ENCODE measurements around the gene TFDP2.

TFDP2 gene

GRCh38 chr3:141909408-141909807, 239.9 kb downstream of the TFDP2 start:
- TF ChIP-seq PATZ1 (CRISPR knock-in tag; IDR thresholded peaks at IDR 0.05; ENCODE audit: borderline replicate concordance) (no peak), OSR1 (CRISPR knock-in tag; IDR thresholded peaks at IDR 0.05) (no peak), CSDC2 (CRISPR knock-in tag; IDR thresholded peaks at IDR 0.05) (no peak), ESRRG (CRISPR knock-in tag; IDR thresholded peaks at IDR 0.05) (no peak)
- no peak for ATAC-seq

- no peak for TF ChIP-seq GLIS3 (CRISPR knock-in tag; IDR thresholded peaks at IDR 0.05)
- TF ChIP-seq CREB5 (CRISPR knock-in tag; IDR thresholded peaks at IDR 0.05; ENCODE audit: low read depth) = no peak
- no peak for TF ChIP-seq ISL1 (CRISPR knock-in tag; IDR thresholded peaks at IDR 0.05)
- no peak for TF ChIP-seq ARNTL (CRISPR knock-in tag; IDR thresholded peaks at IDR 0.05; ENCODE audit: borderline replicate concordance, low read depth)
- TF ChIP-seq BACH2 (CRISPR knock-in tag; IDR thresholded peaks at IDR 0.05; ENCODE audit: borderline replicate concordance) = no peak
- no peak for TF ChIP-seq ZNF565 (CRISPR knock-in tag; conservative IDR thresholded peaks at IDR 0.05; ENCODE audit: low read depth)
- TF ChIP-seq ESRRG (CRISPR knock-in tag; IDR thresholded peaks at IDR 0.05) = no peak
- TF ChIP-seq PPARA (CRISPR knock-in tag; IDR thresholded peaks at IDR 0.05; ENCODE audit: borderline replicate concordance) = no peak
- no peak for TF ChIP-seq CSRNP3 (CRISPR knock-in tag; IDR thresholded peaks at IDR 0.05)
- no peak for TF ChIP-seq RARB (CRISPR knock-in tag; IDR thresholded peaks at IDR 0.05)
- no peak for TF ChIP-seq OSR1 (CRISPR knock-in tag; IDR thresholded peaks at IDR 0.05)
- TF ChIP-seq ZC3H10 (CRISPR knock-in tag; IDR thresholded peaks at IDR 0.05) = no peak
- TF ChIP-seq ZNF8 (CRISPR knock-in tag; IDR thresholded peaks at IDR 0.05) = no peak
- TF ChIP-seq CSDC2 (CRISPR knock-in tag; IDR thresholded peaks at IDR 0.05) = no peak
- ATAC-seq = no peak
Observed at GRCh38 chr3:141905129-141905528, 244.2 kb downstream of the TFDP2 start.

- ATAC-seq = no peak
- TF ChIP-seq POU6F1 (CRISPR knock-in tag; IDR thresholded peaks at IDR 0.05; ENCODE audit: borderline replicate concordance, low read depth) (no peak), ZFP3 (CRISPR knock-in tag; IDR thresholded peaks at IDR 0.05) (no peak), PATZ1 (CRISPR knock-in tag; IDR thresholded peaks at IDR 0.05; ENCODE audit: borderline replicate concordance) (no peak)
Observed at GRCh38 chr3:141904203-141904602, 245.1 kb downstream of the TFDP2 start.

- no peak for ATAC-seq
- TF ChIP-seq TCF4 (CRISPR knock-in tag; IDR thresholded peaks at IDR 0.05; ENCODE audit: borderline replicate concordance) (no peak), TSHZ2 (CRISPR knock-in tag; IDR thresholded peaks at IDR 0.05) (no peak), ZNF565 (CRISPR knock-in tag; conservative IDR thresholded peaks at IDR 0.05; ENCODE audit: low read depth) (no peak), ZNF70 (CRISPR knock-in tag; IDR thresholded peaks at IDR 0.05) (no peak), CREB5 (CRISPR knock-in tag; IDR thresholded peaks at IDR 0.05; ENCODE audit: low read depth) (no peak), POU6F1 (CRISPR knock-in tag; IDR thresholded peaks at IDR 0.05; ENCODE audit: borderline replicate concordance, low read depth) (no peak), OSR1 (CRISPR knock-in tag; IDR thresholded peaks at IDR 0.05) (no peak)
Observed at GRCh38 chr3:141901914-141902313, 247.4 kb downstream of the TFDP2 start.
